Measurements from ENCODE around the gene MAST4.

Gene MAST4

DNA sequence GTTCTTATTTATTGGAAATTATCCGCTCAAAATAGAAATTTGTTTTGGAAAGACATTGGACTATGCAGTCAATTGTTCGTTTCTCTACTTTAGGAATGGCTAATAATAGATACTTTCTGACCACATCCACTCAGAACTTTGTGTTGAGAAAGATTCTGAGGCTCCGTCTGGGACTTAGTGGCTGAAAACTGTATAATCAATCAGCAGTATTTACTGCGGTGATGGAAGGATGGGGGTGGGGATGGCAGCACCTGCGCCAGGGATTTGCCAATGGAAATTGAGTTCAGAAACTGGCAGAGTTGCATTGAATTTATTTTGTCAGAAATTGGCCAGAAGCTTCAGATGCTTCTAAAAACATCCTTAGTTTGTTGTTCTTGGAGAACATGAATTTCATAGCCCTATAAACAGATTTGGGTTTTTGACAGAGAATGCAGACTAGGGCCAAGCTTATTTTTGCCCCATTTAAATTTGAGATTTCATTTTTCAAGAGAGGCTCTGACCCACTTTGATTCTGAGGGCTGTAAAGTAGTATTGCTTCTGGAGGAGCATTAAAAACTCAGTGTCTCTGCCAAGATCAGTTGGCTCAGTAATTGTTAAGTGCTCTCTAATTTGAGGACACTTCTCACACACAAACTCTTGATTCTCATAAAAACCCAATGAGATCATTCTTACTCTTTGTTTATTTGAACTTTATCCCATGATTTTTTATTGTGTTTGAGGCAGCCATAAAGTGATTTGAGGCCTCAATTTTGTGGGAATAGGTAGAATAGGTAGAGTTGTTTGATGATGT lies 385.3 kb downstream of the MAST4 start:
- H3K9ac ChIP-seq (ENCODE audit: low read depth, low read length), result no peak overlapping the region
- no peaks in the 10 kb centered on the region for H3K27me3 ChIP-seq (ENCODE audit: control insufficient read depth, insufficient read depth, low read length)

GRCh38 chr5:66982056-66982387 lies 385.8 kb downstream of the MAST4 start:
- no peak overlapping the region for H3K4me3 ChIP-seq (ENCODE audit: low read depth, low read length)
- no peaks in the 10 kb centered on the region for H3K9me3 ChIP-seq (ENCODE audit: control insufficient read depth, insufficient read depth, low read length)
- no peak overlapping the region for H3K9ac ChIP-seq (ENCODE audit: low read depth, low read length)
- H3K27ac ChIP-seq (ENCODE audit: low read depth, low read length), result no peak overlapping the region
- H3K27me3 ChIP-seq (ENCODE audit: control insufficient read depth, insufficient read depth, low read length), result no peaks in the 10 kb centered on the region
- H3K4me1 ChIP-seq (ENCODE audit: control insufficient read depth, insufficient read depth, low read length), result peaks cover 25% of the 10 kb centered on the region
- no peaks in the 10 kb centered on the region for H3K36me3 ChIP-seq (ENCODE audit: control insufficient read depth, insufficient read depth, low read length)

More for the DNA sequence above, 385.3 kb downstream of the MAST4 start:
- H3K36me3 ChIP-seq (ENCODE audit: control insufficient read depth, insufficient read depth, low read length), result no peaks in the 10 kb centered on the region
- H3K4me3 ChIP-seq (ENCODE audit: low read depth, low read length), result no peak overlapping the region
- no peak overlapping the region for H3K27ac ChIP-seq (ENCODE audit: low read depth, low read length)
- H3K9me3 ChIP-seq (ENCODE audit: control insufficient read depth, insufficient read depth, low read length), result no peaks in the 10 kb centered on the region
- H3K4me1 ChIP-seq (ENCODE audit: control insufficient read depth, insufficient read depth, low read length), result peaks cover 25% of the 10 kb centered on the region

DNA sequence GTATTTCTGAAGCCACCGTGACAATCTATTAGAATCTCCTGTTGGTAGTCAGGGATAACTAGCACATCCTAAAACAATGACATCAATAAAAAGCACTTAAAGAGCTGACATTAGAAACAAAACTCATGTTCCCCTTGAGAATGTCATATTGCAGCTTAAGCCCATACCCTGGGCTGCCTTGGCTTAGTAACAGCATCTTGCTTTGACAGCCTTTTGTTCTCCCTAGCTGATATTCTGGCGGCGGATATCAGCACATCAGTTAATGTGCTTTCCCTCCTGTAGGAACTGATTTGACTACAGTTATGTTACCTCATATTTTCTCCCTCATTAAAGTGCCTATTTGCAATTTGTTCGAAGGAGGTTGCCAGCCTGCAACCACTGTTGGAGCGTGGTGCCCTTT lies 386.3 kb downstream of the MAST4 start:
- no peaks in the 10 kb centered on the region for H3K27me3 ChIP-seq (ENCODE audit: control insufficient read depth, insufficient read depth, low read length)
- no peaks in the 10 kb centered on the region for H3K36me3 ChIP-seq (ENCODE audit: control insufficient read depth, insufficient read depth, low read length)
- H3K4me3 ChIP-seq (ENCODE audit: low read depth, low read length), result no peak overlapping the region
- peaks cover 25% of the 10 kb centered on the region for H3K4me1 ChIP-seq (ENCODE audit: control insufficient read depth, insufficient read depth, low read length)
- no peak overlapping the region for H3K9ac ChIP-seq (ENCODE audit: low read depth, low read length)
- H3K27ac ChIP-seq (ENCODE audit: low read depth, low read length), result no peak overlapping the region
- H3K9me3 ChIP-seq (ENCODE audit: control insufficient read depth, insufficient read depth, low read length), result no peaks in the 10 kb centered on the region

DNA sequence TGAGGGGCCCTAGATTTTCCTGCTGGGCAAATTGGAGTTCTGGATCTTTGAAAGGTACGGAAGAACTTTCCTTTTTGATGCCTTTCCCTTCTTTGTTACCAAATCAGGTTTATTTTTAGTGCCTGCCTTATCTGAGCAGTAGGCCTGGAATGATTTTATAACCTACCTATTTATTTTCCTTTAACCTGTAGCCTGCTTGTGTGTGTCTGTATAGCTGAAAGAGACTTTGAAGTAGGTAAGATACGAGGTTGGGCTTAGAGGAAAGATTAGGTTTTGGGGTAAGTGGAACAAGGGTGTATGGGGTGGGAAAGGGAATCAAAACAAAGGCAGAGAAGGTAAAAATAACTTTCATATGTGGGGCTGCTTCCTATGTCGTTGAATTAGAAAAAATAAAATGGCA lies 389.2 kb downstream of the MAST4 start:
- no peak overlapping the region for H3K9ac ChIP-seq (ENCODE audit: low read depth, low read length)
- H3K9me3 ChIP-seq (ENCODE audit: control insufficient read depth, insufficient read depth, low read length), result no peaks in the 10 kb centered on the region
- H3K27me3 ChIP-seq (ENCODE audit: control insufficient read depth, insufficient read depth, low read length), result no peaks in the 10 kb centered on the region
- H3K4me1 ChIP-seq (ENCODE audit: control insufficient read depth, insufficient read depth, low read length), result peaks cover 39% of the 10 kb centered on the region
- H3K27ac ChIP-seq (ENCODE audit: low read depth, low read length), result no peak overlapping the region
- no peak overlapping the region for H3K4me3 ChIP-seq (ENCODE audit: low read depth, low read length)
- H3K36me3 ChIP-seq (ENCODE audit: control insufficient read depth, insufficient read depth, low read length), result no peaks in the 10 kb centered on the region

DNA sequence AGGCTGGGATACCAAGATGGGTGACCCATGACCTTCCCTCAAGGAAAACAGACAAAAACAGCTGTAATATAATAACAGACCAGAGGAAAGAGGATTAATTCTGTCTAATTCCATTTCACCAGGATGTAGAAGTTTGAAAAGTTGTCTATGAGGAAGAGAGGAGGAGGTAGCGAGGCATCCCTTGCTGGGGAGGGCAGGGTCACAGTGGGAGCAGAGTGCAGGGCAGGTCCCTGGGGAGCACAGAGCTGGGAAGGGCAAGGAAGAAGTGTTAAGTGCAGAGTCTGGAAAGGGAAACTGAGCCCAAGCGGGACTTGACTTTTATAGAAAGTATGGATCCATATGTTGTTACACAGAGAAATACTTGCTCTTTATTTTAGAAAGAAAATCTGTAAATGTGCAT lies 389.8 kb downstream of the MAST4 start:
- no peak overlapping the region for H3K4me3 ChIP-seq (ENCODE audit: low read depth, low read length)

GRCh38 chr5:66986534-66986933 lies 390.3 kb downstream of the MAST4 start:
- Histone ChIP-seq H3K4me1 (ENCODE audit: control insufficient read depth, insufficient read depth, low read length) (peaks cover 39% of the 10 kb centered on the region), H3K36me3 (ENCODE audit: control insufficient read depth, insufficient read depth, low read length) (no peaks in the 10 kb centered on the region), H3K27me3 (ENCODE audit: control insufficient read depth, insufficient read depth, low read length) (no peaks in the 10 kb centered on the region), H3K9ac (ENCODE audit: low read depth, low read length) (no peak overlapping the region), H3K9me3 (ENCODE audit: control insufficient read depth, insufficient read depth, low read length) (no peaks in the 10 kb centered on the region), H3K27ac (ENCODE audit: low read depth, low read length) (no peak overlapping the region), H3K4me3 (ENCODE audit: low read depth, low read length) (no peak overlapping the region)

More for the DNA sequence above, 389.8 kb downstream of the MAST4 start:
- Histone ChIP-seq H3K9ac (ENCODE audit: low read depth, low read length) (no peak overlapping the region), H3K36me3 (ENCODE audit: control insufficient read depth, insufficient read depth, low read length) (no peaks in the 10 kb centered on the region), H3K27me3 (ENCODE audit: control insufficient read depth, insufficient read depth, low read length) (no peaks in the 10 kb centered on the region), H3K9me3 (ENCODE audit: control insufficient read depth, insufficient read depth, low read length) (no peaks in the 10 kb centered on the region), H3K27ac (ENCODE audit: low read depth, low read length) (no peak overlapping the region), H3K4me1 (ENCODE audit: control insufficient read depth, insufficient read depth, low read length) (peaks cover 39% of the 10 kb centered on the region)

GRCh38 chr5:66987126-66987525 lies 390.9 kb downstream of the MAST4 start:
- peaks cover 39% of the 10 kb centered on the region for H3K4me1 ChIP-seq (ENCODE audit: control insufficient read depth, insufficient read depth, low read length)
- H3K9me3 ChIP-seq (ENCODE audit: control insufficient read depth, insufficient read depth, low read length), result no peaks in the 10 kb centered on the region
- no peak overlapping the region for H3K27ac ChIP-seq (ENCODE audit: low read depth, low read length)
- no peaks in the 10 kb centered on the region for H3K36me3 ChIP-seq (ENCODE audit: control insufficient read depth, insufficient read depth, low read length)
- H3K4me3 ChIP-seq (ENCODE audit: low read depth, low read length), result no peak overlapping the region
- no peaks in the 10 kb centered on the region for H3K27me3 ChIP-seq (ENCODE audit: control insufficient read depth, insufficient read depth, low read length)
- no peak overlapping the region for H3K9ac ChIP-seq (ENCODE audit: low read depth, low read length)

- Histone ChIP-seq H3K27ac (ENCODE audit: low read depth, low read length) (no peak overlapping the region), H3K36me3 (ENCODE audit: control insufficient read depth, insufficient read depth, low read length) (no peaks in the 10 kb centered on the region), H3K27me3 (ENCODE audit: control insufficient read depth, insufficient read depth, low read length) (no peaks in the 10 kb centered on the region), H3K9me3 (ENCODE audit: control insufficient read depth, insufficient read depth, low read length) (no peaks in the 10 kb centered on the region), H3K9ac (ENCODE audit: low read depth, low read length) (no peak overlapping the region), H3K4me1 (ENCODE audit: control insufficient read depth, insufficient read depth, low read length) (peaks cover 39% of the 10 kb centered on the region), H3K4me3 (ENCODE audit: low read depth, low read length) (no peak overlapping the region)
These were observed 391.3 kb downstream of the MAST4 start for GRCh38 chr5:66987540-66987939.

DNA sequence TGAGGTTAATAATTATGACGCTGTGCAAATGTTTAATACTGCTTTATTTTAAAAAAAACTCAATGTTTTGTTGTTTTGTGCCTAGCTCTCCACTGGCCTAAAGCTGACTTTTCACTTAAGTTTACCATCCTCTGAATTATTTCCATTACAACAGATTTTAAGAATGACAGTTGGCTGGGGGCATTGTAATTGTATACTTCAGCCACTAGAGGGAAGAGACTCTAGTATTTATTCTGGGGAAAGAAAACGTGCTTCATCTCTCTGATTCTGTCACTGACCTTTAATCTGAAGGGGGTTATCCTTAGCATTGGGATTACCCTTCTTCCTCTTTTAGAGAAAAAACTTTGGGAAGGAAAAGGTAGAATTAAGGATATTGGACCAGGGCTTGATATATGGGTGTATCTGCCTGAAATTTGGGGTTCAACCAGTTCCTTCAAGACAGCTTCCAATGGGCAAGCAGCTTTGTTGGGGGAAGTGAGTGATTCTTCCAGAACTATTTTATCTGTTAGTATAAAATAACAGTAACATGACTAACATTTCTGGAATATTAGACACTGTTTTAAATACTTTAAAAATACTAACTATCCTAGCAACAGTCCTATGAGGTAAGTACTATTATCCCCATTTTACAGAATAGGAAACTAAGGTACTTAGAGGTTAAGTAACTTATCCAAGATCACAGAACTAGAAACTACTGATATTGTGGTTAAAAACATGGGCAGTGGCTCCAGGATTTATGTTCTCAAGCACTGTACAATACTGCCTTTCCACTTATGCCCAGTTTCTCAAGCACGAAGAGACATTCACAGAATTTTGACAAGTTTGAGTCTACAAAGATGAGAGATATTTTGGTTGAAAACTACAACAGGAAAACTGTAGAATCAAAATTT lies 392.0 kb downstream of the MAST4 start:
- Histone ChIP-seq H3K9me3 (ENCODE audit: control insufficient read depth, insufficient read depth, low read length) (no peaks in the 10 kb centered on the region), H3K4me1 (ENCODE audit: control insufficient read depth, insufficient read depth, low read length) (peaks cover 34% of the 10 kb centered on the region), H3K4me3 (ENCODE audit: low read depth, low read length) (no peak overlapping the region), H3K36me3 (ENCODE audit: control insufficient read depth, insufficient read depth, low read length) (no peaks in the 10 kb centered on the region), H3K27ac (ENCODE audit: low read depth, low read length) (no peak overlapping the region), H3K27me3 (ENCODE audit: control insufficient read depth, insufficient read depth, low read length) (no peaks in the 10 kb centered on the region), H3K9ac (ENCODE audit: low read depth, low read length) (no peak overlapping the region)

- H3K27ac ChIP-seq (ENCODE audit: low read depth, low read length), result no peak overlapping the region
- H3K4me3 ChIP-seq (ENCODE audit: low read depth, low read length), result no peak overlapping the region
- no peaks in the 10 kb centered on the region for H3K9me3 ChIP-seq (ENCODE audit: control insufficient read depth, insufficient read depth, low read length)
- H3K9ac ChIP-seq (ENCODE audit: low read depth, low read length), result no peak overlapping the region
- H3K4me1 ChIP-seq (ENCODE audit: control insufficient read depth, insufficient read depth, low read length), result peaks cover 25% of the 10 kb centered on the region
- H3K27me3 ChIP-seq (ENCODE audit: control insufficient read depth, insufficient read depth, low read length), result no peaks in the 10 kb centered on the region
- H3K36me3 ChIP-seq (ENCODE audit: control insufficient read depth, insufficient read depth, low read length), result no peaks in the 10 kb centered on the region
These were observed 393.1 kb downstream of the MAST4 start for GRCh38 chr5:66989286-66989685.

DNA sequence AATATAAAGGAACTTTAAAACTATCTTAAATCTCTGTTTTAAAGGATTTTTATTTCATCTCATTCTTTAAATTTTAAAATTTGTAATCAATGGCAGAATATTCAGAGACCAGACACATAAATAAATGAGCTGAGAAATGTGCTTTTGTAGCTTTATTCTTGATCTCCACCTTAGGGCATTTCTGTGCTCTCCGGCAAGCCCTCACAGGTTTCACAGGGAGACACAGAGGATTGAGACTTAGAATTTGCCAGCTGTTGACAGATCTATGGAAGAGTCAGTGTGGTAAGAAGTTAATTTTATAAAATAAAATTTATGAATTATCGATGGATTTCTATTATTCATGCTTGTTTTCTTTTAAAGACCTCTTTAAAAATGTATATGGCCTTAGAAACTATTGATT lies 393.6 kb downstream of the MAST4 start:
- H3K36me3 ChIP-seq (ENCODE audit: control insufficient read depth, insufficient read depth, low read length), result no peaks in the 10 kb centered on the region
- H3K4me3 ChIP-seq (ENCODE audit: low read depth, low read length), result no peak overlapping the region
- no peak overlapping the region for H3K9ac ChIP-seq (ENCODE audit: low read depth, low read length)
- peaks cover 25% of the 10 kb centered on the region for H3K4me1 ChIP-seq (ENCODE audit: control insufficient read depth, insufficient read depth, low read length)
- no peaks in the 10 kb centered on the region for H3K9me3 ChIP-seq (ENCODE audit: control insufficient read depth, insufficient read depth, low read length)
- no peak overlapping the region for H3K27ac ChIP-seq (ENCODE audit: low read depth, low read length)
- H3K27me3 ChIP-seq (ENCODE audit: control insufficient read depth, insufficient read depth, low read length), result no peaks in the 10 kb centered on the region
